A549 (cell line): Measurements from ENCODE around the gene TPCN2. TPM values are rescaled to one million over a fixed set of nuclear protein-coding genes. Genes with fewer than 3 reads are reported as not detected.

ENCODE experiments used
- ATAC-seq, 2 experiments: fragments of 200-7000 bp in 1 of 2; fragments of >200 bp in 1 of 2; cut with Nextera tagmentation in 1 of 2; cut with Tn5 transposase in 1 of 2; 3 replicates each; pipeline versions ENCODE4 v1.8.0 to v1.9.1; 2018 to 2020; ENCODE audit warnings: mild to moderate bottlenecking in 1 of 2, moderate library complexity in 1 of 2
- CTCF ChIA-PET: fragments of 300-600 bp; sonication (Branson Sonifier 250); formaldehyde crosslinking; extraction: SDS; loops from one replicate; lab custom pipeline; 2021; ENCODE audit warnings: antibody characterized with exemption, inconsistent platforms; lab: Yijun Ruan, JAX
- POLR2A ChIA-PET: fragments of 350-600 bp; formaldehyde crosslinking; extraction: SDS; loops from one replicate; lab custom pipeline; 2021; ENCODE audit warnings: antibody characterized with exemption, inconsistent platforms; lab: Yijun Ruan, JAX
- DNase-seq, 2 experiments: peaks; one replicate each; pipeline versions ENCODE4 v3.0.0 to v3.0.0-alpha.2; 2011 to 2016; ENCODE audit warnings: low read depth in 1 of 2, low spot score in 1 of 2
- FAIRE-seq: peaks from 2 replicates; lab custom pipeline; 2011; peaks lifted over from hg19 to GRCh38; lab: Jason Lieb, UNC
- H3K27ac ChIP-seq, 2 experiments: fragments of >200 bp; sonication (Bioruptor Twin); formaldehyde crosslinking; 3 replicates each; pipeline ENCODE4 v1.5.1; 2016 to 2017
- H3K4me1 ChIP-seq: fragments of >200 bp; sonication (Bioruptor Twin); formaldehyde crosslinking; 3 replicates; pipeline ENCODE4 v1.6.1; 2016
- H3K4me2 ChIP-seq: fragments of >200 bp; sonication (Bioruptor Twin); formaldehyde crosslinking; 3 replicates; pipeline ENCODE4 v1.6.1; 2016
- H3K4me3 ChIP-seq: fragments of >200 bp; sonication (Bioruptor Twin); formaldehyde crosslinking; 3 replicates; pipeline ENCODE4 v1.5.1; 2016
- H3K9me3 ChIP-seq: fragments of >200 bp; sonication (Bioruptor Twin); formaldehyde crosslinking; 3 replicates; pipeline ENCODE4 v1.6.1; 2016
- BCL3 ChIP-seq: fragments of >200 bp; sonication (Bioruptor Twin); formaldehyde crosslinking; IDR thresholded peaks from 3 replicates; pipeline ENCODE4 v1.6.1; 2016
- BHLHE40 ChIP-seq: IDR thresholded peaks from 2 replicates; pipeline ENCODE4 v1.6.1; 2012; ENCODE audit warnings: low read depth, low read length, inconsistent platforms
- CEBPB ChIP-seq, 2 experiments: fragments of >200 bp in 1 of 2; sonication (Bioruptor Twin) in 1 of 2; formaldehyde crosslinking in 1 of 2; IDR thresholded peaks; 2 replicates each; pipeline ENCODE4 v1.6.1; 2012 to 2016
- CHD4 ChIP-seq: fragments of 200-600 bp; sonication (generic); IDR thresholded peaks from 2 replicates; pipeline ENCODE4 v1.6.1; 2016; ENCODE audit warnings: antibody characterized with exemption, mild to moderate bottlenecking, borderline replicate concordance
- CTCF ChIP-seq: fragments of >200 bp; sonication (Bioruptor Twin); formaldehyde crosslinking; IDR thresholded peaks from 3 replicates; pipeline ENCODE4 v1.5.1; 2016
- EHMT2 ChIP-seq: fragments of 200-600 bp; sonication (generic); IDR thresholded peaks from 2 replicates; pipeline ENCODE4 v1.6.1; 2016; ENCODE audit warnings: antibody characterized with exemption, low read depth, mild to moderate bottlenecking, moderate library complexity
- ESRRA ChIP-seq: fragments of 150-350 bp; IDR thresholded peaks from 2 replicates; pipeline ENCODE4 v1.6.1; 2014; ENCODE audit warnings: mild to moderate bottlenecking, low read length, borderline replicate concordance
- FOSL2 ChIP-seq, 2 experiments: fragments of 450-650 bp in 1 of 2; fragments of >200 bp in 1 of 2; sonication (Bioruptor Twin) in 1 of 2; formaldehyde crosslinking; IDR thresholded peaks; 2 replicates each; pipeline versions ENCODE4 v1.5.0 to v1.6.1; 2016 to 2020; ENCODE audit warnings: mild to moderate bottlenecking in 1 of 2, moderate library complexity in 1 of 2
- FOXS1 ChIP-seq: fragments of 250-450 bp; sonication (Bioruptor Pico); IDR thresholded peaks from 2 replicates; pipeline ENCODE4 v1.5.0; 2020; ENCODE audit warnings: mild to moderate bottlenecking, moderate library complexity
- GATA3 ChIP-seq: IDR thresholded peaks from 2 replicates; pipeline ENCODE4 v1.6.1; 2012; ENCODE audit warnings: borderline replicate concordance
- HDAC2 ChIP-seq: fragments of 200-600 bp; sonication (generic); IDR thresholded peaks from 2 replicates; pipeline ENCODE4 v1.6.1; 2016
- HMGXB4 ChIP-seq: fragments of 250-450 bp; sonication (Bioruptor Pico); IDR thresholded peaks from 2 replicates; pipeline ENCODE4 v1.5.0; 2021; ENCODE audit warnings: mild to moderate bottlenecking, moderate library complexity, borderline replicate concordance
- HOXA7 ChIP-seq: fragments of 250-450 bp; sonication (Bioruptor Pico); IDR thresholded peaks from 2 replicates; pipeline ENCODE4 v1.5.0; 2020; ENCODE audit warnings: mild to moderate bottlenecking, moderate library complexity
- HOXB5 ChIP-seq: fragments of 250-450 bp; sonication (Bioruptor Pico); IDR thresholded peaks from 2 replicates; pipeline ENCODE4 v1.5.0; 2020; ENCODE audit warnings: mild to moderate bottlenecking, moderate library complexity
- JUNB ChIP-seq: fragments of >200 bp; sonication (Bioruptor Twin); formaldehyde crosslinking; IDR thresholded peaks from 2 replicates; pipeline ENCODE4 v1.6.1; 2016
- KDM1A ChIP-seq: fragments of 200-600 bp; sonication (generic); IDR thresholded peaks from 2 replicates; pipeline ENCODE4 v1.6.1; 2016; ENCODE audit warnings: low read depth, mild to moderate bottlenecking
- KDM5A ChIP-seq: fragments of 200-600 bp; sonication (generic); IDR thresholded peaks from 2 replicates; pipeline ENCODE4 v1.6.1; 2016; ENCODE audit warnings: antibody characterized with exemption, mild to moderate bottlenecking
- MAFK ChIP-seq: fragments of 450-650 bp; IDR thresholded peaks from 2 replicates; pipeline ENCODE4 v1.6.1; 2014; ENCODE audit not compliant: partially characterized antibody
- MAX ChIP-seq: IDR thresholded peaks from 2 replicates; pipeline ENCODE4 v1.6.1; 2012
- MAZ ChIP-seq: fragments of 150-350 bp; IDR thresholded peaks from 2 replicates; pipeline ENCODE4 v1.6.1; 2014; ENCODE audit warnings: antibody characterized with exemption, low read depth, low read length, borderline replicate concordance
- NR3C1 ChIP-seq: fragments of >200 bp; sonication (Bioruptor Twin); formaldehyde crosslinking; IDR thresholded peaks from 3 replicates; pipeline ENCODE4 v1.6.1; 2017
- PHF8 ChIP-seq: fragments of 200-600 bp; sonication (generic); IDR thresholded peaks from 2 replicates; pipeline ENCODE4 v1.6.1; 2016; ENCODE audit warnings: low read depth, mild to moderate bottlenecking, antibody characterized with exemption, moderate library complexity, borderline replicate concordance
- POLR2A ChIP-seq: IDR thresholded peaks from 2 replicates; pipeline ENCODE4 v1.6.1; 2012; ENCODE audit warnings: mild to moderate bottlenecking, low read length
- RAD21 ChIP-seq, 2 experiments: fragments of >200 bp in 1 of 2; sonication (Bioruptor Twin) in 1 of 2; formaldehyde crosslinking in 1 of 2; IDR thresholded peaks in 1 of 2; conservative IDR thresholded peaks in 1 of 2; 2 replicates in 1 of 2; 3 replicates in 1 of 2; pipeline ENCODE4 v1.6.1; 2012 to 2018; ENCODE audit warnings: inconsistent platforms in 1 of 2
- RARB ChIP-seq: fragments of 250-450 bp; sonication (Bioruptor Pico); IDR thresholded peaks from 2 replicates; pipeline ENCODE4 v1.8.0; 2021; ENCODE audit warnings: mild to moderate bottlenecking, moderate library complexity
- RCOR1 ChIP-seq: fragments of 150-350 bp; IDR thresholded peaks from 2 replicates; pipeline ENCODE4 v1.6.1; 2014; ENCODE audit warnings: antibody characterized with exemption, low read length, low read depth
- RNF2 ChIP-seq: fragments of 200-600 bp; sonication (generic); IDR thresholded peaks from 2 replicates; pipeline ENCODE4 v1.6.1; 2016; ENCODE audit warnings: low read depth, mild to moderate bottlenecking, antibody characterized with exemption, moderate library complexity, borderline replicate concordance
- SMC3 ChIP-seq: fragments of >200 bp; sonication (Bioruptor Twin); formaldehyde crosslinking; IDR thresholded peaks from 3 replicates; pipeline ENCODE4 v1.6.1; 2018; ENCODE audit warnings: inconsistent platforms
- SREBF2 ChIP-seq: fragments of 450-650 bp; IDR thresholded peaks from 2 replicates; pipeline ENCODE4 v1.6.1; 2014; ENCODE audit warnings: mild to moderate bottlenecking, moderate library complexity
- TFCP2L1 ChIP-seq: fragments of 250-450 bp; sonication (Bioruptor Pico); IDR thresholded peaks from 2 replicates; pipeline ENCODE4 v1.5.0; 2021; ENCODE audit warnings: mild to moderate bottlenecking
- ZC3H11A ChIP-seq: fragments of 450-650 bp; IDR thresholded peaks from 2 replicates; pipeline ENCODE4 v1.6.1; 2014; ENCODE audit warnings: antibody characterized with exemption, mild to moderate bottlenecking
- ZFP36 ChIP-seq: fragments of 450-650 bp; IDR thresholded peaks from 2 replicates; pipeline ENCODE4 v1.6.1; 2014; ENCODE audit warnings: borderline replicate concordance; ENCODE audit not compliant: partially characterized antibody
- WGBS: methylation state at CpG from one replicate; pipeline ENCODE4 v1.1.6; 2017; ENCODE audit errors: missing lambda C conversion rate; 5-methylcytosine and 5-hydroxymethylcytosine counted together
- polyA plus RNA-seq, 4 experiments: library from polyadenylated mRNA; depleted of rRNA in 3 of 4; stranded (reverse); fragments of >200 nt; fragmentation: RNase III in 1 of 4; extraction: RNeasy Plus Mini Kit Qiagen cat#74134 plus additional on column Dnase treatment in 1 of 4; gene quantifications; 2 replicates in 3 of 4; 3 replicates in 1 of 4; pipeline ENCODE4 v1.2.3, GENCODE V29; 2011 to 2017

The TPCN2 gene
- polyA plus RNA-seq, 2 of the 4 experiments (the other 2 are of a cell fraction): 8.1 to 8.8 TPM

DNA sequence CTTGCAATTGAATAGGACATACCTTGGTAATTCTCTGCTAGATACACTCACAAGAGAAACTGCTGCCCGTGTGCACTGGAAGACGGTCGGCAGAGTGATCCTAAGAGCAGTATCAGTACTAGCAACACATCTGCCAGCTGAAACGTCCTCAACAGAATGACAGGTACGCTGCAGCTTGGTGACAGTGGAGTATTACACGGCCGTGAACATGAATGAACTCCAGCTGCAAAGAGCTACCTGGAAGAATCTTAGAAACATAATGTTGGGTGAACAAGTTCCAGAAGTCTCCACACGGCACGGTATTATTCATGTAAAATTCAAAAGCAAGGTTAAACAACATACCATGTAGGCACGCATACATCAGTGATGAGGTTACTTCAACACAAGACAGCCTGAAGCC, 44.4 kb downstream of the TPCN2 start:
- Histone ChIP-seq H3K4me3 (no peak overlapping the region), H3K27ac (no peak overlapping the region)
- CTCF ChIA-PET: interaction anchor here (0.9 to 7.9 kb wide), 3 partner anchors 8 to 591 kb away, joined by 3 to 65 read pairs (median 5); no protein-coding TSS in a partner anchor

GRCh38 chr11:69094111-69094914, 45.6 kb downstream of the TPCN2 start:
- H3K4me1 ChIP-seq: 0 out of 3 replicates have a peak, but pooled peaks cover 2% of the 10 kb centered on the region
- CTCF ChIA-PET: interaction anchor here (0.9 to 13.8 kb wide), 5 partner anchors 7 to 550 kb away, joined by 3 to 262 read pairs (median 3); partner anchors contain the start of gene CCND1
- H3K9me3 ChIP-seq: peaks cover 3% of the 10 kb centered on the region; the same call in 1 of the 3 replicates
- DNase-seq (no peak), ATAC-seq (peak in 1 of 2 experiments; percentile 38; a peak in 3 of 6 replicates)
- no peak overlapping the region for H3K27ac ChIP-seq
- no peak overlapping the region for H3K4me2 ChIP-seq
- H3K4me3 ChIP-seq: no peak overlapping the region
- no peak for TF ChIP-seq SREBF2
- TF ChIP-seq CHD4: no peak
- TF ChIP-seq ZFP36: no peak
- TF ChIP-seq MAZ: no peak
- no peak for TF ChIP-seq HOXA7 (CRISPR knock-in tag)
- TF ChIP-seq JUNB: no peak
- no peak for TF ChIP-seq KDM5A
- no peak for TF ChIP-seq RNF2
- no peak for TF ChIP-seq GATA3
- no peak for TF ChIP-seq HMGXB4 (CRISPR knock-in tag)
- no peak for TF ChIP-seq ZC3H11A
- no peak for TF ChIP-seq PHF8
- TF ChIP-seq KDM1A: no peak
- no peak for TF ChIP-seq RARB (CRISPR knock-in tag)
- no peak for TF ChIP-seq NR3C1
- no peak for TF ChIP-seq FOSL2 (IDR thresholded peaks at IDR 0.05)
- no peak for TF ChIP-seq FOSL2 (CRISPR knock-in tag; IDR thresholded peaks at IDR 0.05)
- TF ChIP-seq CEBPB (IDR thresholded peaks at IDR 0.05): no peak
- no peak for TF ChIP-seq CTCF
- TF ChIP-seq MAFK: no peak
- no peak for TF ChIP-seq BCL3
- TF ChIP-seq, all 56 proteins: peak for 0
- FAIRE-seq: no peak
- WGBS: 83% methylated on average over 15 of the region's 16 CpGs
- POLR2A ChIA-PET: no interaction called here

More for the DNA sequence above, 44.4 kb downstream of the TPCN2 start:
- Histone ChIP-seq H3K4me1 (peaks cover 7% of the 10 kb centered on the region; the same call in 2 of the 3 replicates), H3K9me3 (peaks cover 3% of the 10 kb centered on the region; the same call in 1 of the 3 replicates), H3K4me2 (no peak overlapping the region)
- no peak for DNase-seq
- WGBS: 87% methylated on average over 10 of the region's 10 CpGs
- no peak for FAIRE-seq
- POLR2A ChIA-PET: no interaction called here
- ATAC-seq: no peak
- TF ChIP-seq CEBPB (IDR thresholded peaks at IDR 0.05) (no peak), FOXS1 (CRISPR knock-in tag) (no peak), NR3C1 (no peak), SMC3 (no peak), HDAC2 (no peak), HOXA7 (CRISPR knock-in tag) (no peak), SREBF2 (no peak), RNF2 (no peak), HOXB5 (no peak), RAD21 (conservative IDR thresholded peaks at IDR 0.05 in 1 of 2, IDR thresholded peaks at IDR 0.05 in 1 of 2) (no peak), TFCP2L1 (CRISPR knock-in tag) (no peak), EHMT2 (no peak), BCL3 (no peak), RCOR1 (no peak), BHLHE40 (no peak), POLR2A (no peak), GATA3 (no peak), MAX (no peak), ESRRA (no peak)
